ENCODE data around the gene ITGB3BP. TPM values are rescaled to one million over a fixed set of nuclear protein-coding genes. Genes with fewer than 3 reads are reported as not detected.

Gene ITGB3BP
- total RNA-seq, 2 donors from 2014 or later = 41.5 to 62.7 TPM

- no peak overlapping the region for H3K27ac ChIP-seq (ENCODE audit: low read depth, low read length)
- no peak overlapping the region for H3K4me3 ChIP-seq (ENCODE audit: low read length)
- H3K9me3 ChIP-seq (ENCODE audit: control insufficient read depth, low read length) = no peaks in the 10 kb centered on the region
- no peak overlapping the region for H3K9ac ChIP-seq (ENCODE audit: extremely low read depth, low read length, poor library complexity, severe bottlenecking)
- no peaks in the 10 kb centered on the region for H3K27me3 Mint-ChIP-seq (ENCODE audit: insufficient read depth)
- H3K4me3 Mint-ChIP-seq = no peak overlapping the region
- H3K4me1 Mint-ChIP-seq = no peaks in the 10 kb centered on the region
- H3K27me3 ChIP-seq (ENCODE audit: control insufficient read depth, insufficient read depth, low read length, poor library complexity, severe bottlenecking) = no peaks in the 10 kb centered on the region
- peaks cover 9% of the 10 kb centered on the region for H3K36me3 Mint-ChIP-seq (ENCODE audit: low read depth)
- H3K36me3 ChIP-seq (ENCODE audit: control insufficient read depth, insufficient read depth, low read length) = peaks cover 4% of the 10 kb centered on the region
- no peak for DNase-seq
- H3K4me1 ChIP-seq (ENCODE audit: control insufficient read depth, insufficient read depth, low read length) = no peaks in the 10 kb centered on the region
- no peak overlapping the region for H3K27ac Mint-ChIP-seq
- no peak for TF ChIP-seq CTCF (conservative IDR thresholded peaks at IDR 0.05)
- H3K9me3 Mint-ChIP-seq = no peaks in the 10 kb centered on the region
These were observed 118.0 kb downstream of the ITGB3BP start for GRCh38 chr1:63405021-63405420.

GRCh38 chr1:63403386-63403785 is 119.6 kb downstream of the ITGB3BP start:
- H3K27ac ChIP-seq (ENCODE audit: low read depth, low read length) = no peak overlapping the region
- Mint-ChIP-seq H3K9me3 (no peaks in the 10 kb centered on the region), H3K36me3 (ENCODE audit: low read depth) (peaks cover 20% of the 10 kb centered on the region), H3K4me1 (no peaks in the 10 kb centered on the region), H3K27ac (no peak overlapping the region), H3K4me3 (no peak overlapping the region), H3K27me3 (ENCODE audit: insufficient read depth) (no peaks in the 10 kb centered on the region)
- TF ChIP-seq CTCF (conservative IDR thresholded peaks at IDR 0.05) = no peak
- no peaks in the 10 kb centered on the region for H3K9me3 ChIP-seq (ENCODE audit: control insufficient read depth, low read length)
- no peak for DNase-seq
- H3K4me3 ChIP-seq (ENCODE audit: low read length) = no peak overlapping the region
- no peaks in the 10 kb centered on the region for H3K27me3 ChIP-seq (ENCODE audit: control insufficient read depth, insufficient read depth, low read length, poor library complexity, severe bottlenecking)
- H3K4me1 ChIP-seq (ENCODE audit: control insufficient read depth, insufficient read depth, low read length) = no peaks in the 10 kb centered on the region
- H3K36me3 ChIP-seq (ENCODE audit: control insufficient read depth, insufficient read depth, low read length) = peaks cover 4% of the 10 kb centered on the region
- 67 to 100% methylated on average over 1 to 3 of the region's 3 CpGs for WGBS, 2 experiments (ENCODE audit: insufficient coverage in 1 of 2, insufficient read length in 1 of 2)
- no peak overlapping the region for H3K9ac ChIP-seq (ENCODE audit: extremely low read depth, low read length, poor library complexity, severe bottlenecking)

- Mint-ChIP-seq H3K27ac (no peak overlapping the region), H3K27me3 (ENCODE audit: insufficient read depth) (no peaks in the 10 kb centered on the region), H3K4me1 (no peaks in the 10 kb centered on the region), H3K9me3 (peaks cover 3% of the 10 kb centered on the region), H3K4me3 (no peak overlapping the region), H3K36me3 (ENCODE audit: low read depth) (peaks cover 25% of the 10 kb centered on the region)
- no peak overlapping the region for H3K4me3 ChIP-seq (ENCODE audit: low read length)
- TF ChIP-seq CTCF (conservative IDR thresholded peaks at IDR 0.05) = no peak
- no peaks in the 10 kb centered on the region for H3K9me3 ChIP-seq (ENCODE audit: control insufficient read depth, low read length)
- H3K27ac ChIP-seq (ENCODE audit: low read depth, low read length) = no peak overlapping the region
- no peaks in the 10 kb centered on the region for H3K27me3 ChIP-seq (ENCODE audit: control insufficient read depth, insufficient read depth, low read length, poor library complexity, severe bottlenecking)
- no peak for DNase-seq
- H3K4me1 ChIP-seq (ENCODE audit: control insufficient read depth, insufficient read depth, low read length) = no peaks in the 10 kb centered on the region
- H3K9ac ChIP-seq (ENCODE audit: extremely low read depth, low read length, poor library complexity, severe bottlenecking) = no peak overlapping the region
- H3K36me3 ChIP-seq (ENCODE audit: control insufficient read depth, insufficient read depth, low read length) = peaks cover 4% of the 10 kb centered on the region
- 74% methylated on average over 4 of the region's 4 CpGs; no CpG with 5 or more reads in 1 of the 2 experiments for WGBS, 2 experiments (ENCODE audit: insufficient coverage in 1 of 2, insufficient read length in 1 of 2)
These were observed 121.1 kb downstream of the ITGB3BP start for GRCh38 chr1:63401945-63402344.

Other genes with a start within 250 kb of the ITGB3BP start
- gene FOXD3, start 200.7 kb downstream of the ITGB3BP start, total RNA-seq = 10 to 100 TPM in 1 of 2 donors, under 1 TPM in 1; 0.49 to 14.0 TPM
- gene ALG6, start 155.6 kb downstream of the ITGB3BP start, total RNA-seq = 10 to 100 TPM; 25.9 to 26.9 TPM
- 10 to 100 TPM in 1 of 2 donors, 1 to 10 TPM in 1; 9.3 to 11.5 TPM for gene EFCAB7, start 300 bp upstream of the ITGB3BP start, total RNA-seq
- 100 to 1,000 TPM; 119 to 165 TPM for gene PGM1, start 70.2 kb upstream of the ITGB3BP start, total RNA-seq

Data from endodermal cell (in vitro differentiated cells).